ENCODE data around the gene MMP15. TPM values are rescaled to one million over a fixed set of nuclear protein-coding genes. Genes with fewer than 3 reads are reported as not detected.

The MMP15 gene
- total and polyA plus RNA-seq, 2 of the 13 experiments (the other 11 are each of a cell fraction or from before 2014, with no cell fraction given): 35.2 to 44.9 TPM

GRCh38 chr16:58024486-58025350 is 836 bp upstream of the MMP15 start (continued):
- TF ChIP-seq ZNF703 (CRISPR knock-in tag; IDR thresholded peaks at IDR 0.05; ENCODE audit: borderline replicate concordance): 0 out of 2 replicates have a peak, but pooled peaks have one; percentile 5
- no peak for TF ChIP-seq ARNT (IDR thresholded peaks at IDR 0.05)
- peak; percentile 81; the same call in 1 of the 2 replicates for TF ChIP-seq ZNF512B (CRISPR knock-in tag; IDR thresholded peaks at IDR 0.05; ENCODE audit: borderline replicate concordance)
- TF ChIP-seq ZNF564 (CRISPR knock-in tag; IDR thresholded peaks at IDR 0.05): peak; percentile 93
- peak; percentile 88 for TF ChIP-seq HES4 (CRISPR knock-in tag; IDR thresholded peaks at IDR 0.05; ENCODE audit: borderline replicate concordance)
- no peak for TF ChIP-seq ZNF549 (CRISPR knock-in tag; IDR thresholded peaks at IDR 0.05)
- TF ChIP-seq RBAK (CRISPR knock-in tag; IDR thresholded peaks at IDR 0.05): no peak
- peak; percentile 73 for TF ChIP-seq REL (CRISPR knock-in tag; conservative IDR thresholded peaks at IDR 0.05)
- TF ChIP-seq NFAT5 (CRISPR knock-in tag; IDR thresholded peaks at IDR 0.05): no peak; the same call in 1 of the 2 replicates
- no peak for TF ChIP-seq ZNF83 (CRISPR knock-in tag; IDR thresholded peaks at IDR 0.05; ENCODE audit: borderline replicate concordance)
- peak; percentile 48 for TF ChIP-seq YY1 (IDR thresholded peaks at IDR 0.05; ENCODE audit: insufficient read depth, insufficient replicate concordance, low read depth, low read length)
- peak; percentile 89; the same call in 1 of the 2 replicates for TF ChIP-seq ZBTB20 (CRISPR knock-in tag; IDR thresholded peaks at IDR 0.05; ENCODE audit: borderline replicate concordance, low read depth)
- peak in 1 of 2 experiments; percentile 89; a peak in 2 of 4 replicates for TF ChIP-seq ATF4 (CRISPR knock-in tag; IDR thresholded peaks at IDR 0.05)
- TF ChIP-seq ZNF792 (CRISPR knock-in tag; IDR thresholded peaks at IDR 0.05): peak; percentile 79
- peak; percentile 88; the same call in 1 of the 2 replicates for TF ChIP-seq THRA (CRISPR knock-in tag; IDR thresholded peaks at IDR 0.05; ENCODE audit: borderline replicate concordance)

All from HepG2 (cell line).